HL-60 (cell line): ENCODE data around the gene EFCAB6.

Source experiments
- DNase-seq, 2 experiments: peaks; one replicate each; pipeline ENCODE4 v3.0.0-alpha.2; 2010 to 2020; ENCODE audit warnings: low read depth in 1 of 2, low spot score in 1 of 2
- H3K27ac ChIP-seq: fragments of 250-450 bp; sonication (Bioruptor Pico); replicated peaks from 2 replicates; pipeline ENCODE4 v1.5.1; 2020; ENCODE audit warnings: mild to moderate bottlenecking, moderate library complexity
- H3K27me3 ChIP-seq: fragments of 250-450 bp; sonication (Bioruptor Pico); 2 replicates; pipeline ENCODE4 v1.5.1; 2021; ENCODE audit warnings: mild to moderate bottlenecking, moderate library complexity; ENCODE audit not compliant: insufficient read depth, poor library complexity, severe bottlenecking
- H3K4me3 ChIP-seq: replicated peaks from 2 replicates; pipeline ENCODE4 v1.5.1; 2011; ENCODE audit warnings: mild to moderate bottlenecking, control low read depth, low read length; ENCODE audit not compliant: insufficient read depth
- CTCF ChIP-seq: IDR thresholded peaks from one replicate; pipeline ENCODE4 v1.5.1; 2011; ENCODE audit warnings: low read length, control low read depth, inconsistent platforms; ENCODE audit not compliant: insufficient read depth
- GABPA ChIP-seq: IDR thresholded peaks from 2 replicates; pipeline ENCODE4 v1.6.1; 2012; ENCODE audit warnings: low read depth
- POLR2AphosphoS5 ChIP-seq: IDR thresholded peaks from 2 replicates; pipeline ENCODE4 v1.6.1; 2012; ENCODE audit warnings: low read depth
- REST ChIP-seq: IDR thresholded peaks from 2 replicates; pipeline ENCODE4 v1.6.1; 2012; ENCODE audit warnings: low read depth; ENCODE audit not compliant: insufficient replicate concordance
- SPI1 ChIP-seq: IDR thresholded peaks from 2 replicates; pipeline ENCODE4 v1.6.1; 2012; ENCODE audit warnings: low read depth, mild to moderate bottlenecking, borderline replicate concordance

EFCAB6 gene

GRCh38 chr22:43796567-43796966 lies 15.5 kb downstream of the EFCAB6 start:
- peak; percentile 1 for TF ChIP-seq CTCF
- no peak for TF ChIP-seq POLR2AphosphoS5
- TF ChIP-seq REST = no peak
- TF ChIP-seq GABPA = no peak
- no peak for TF ChIP-seq SPI1
- no peak for DNase-seq
- no peak overlapping the region for H3K27ac ChIP-seq
- no peak overlapping the region for H3K4me3 ChIP-seq
- no peaks in the 10 kb centered on the region for H3K27me3 ChIP-seq

GRCh38 chr22:43795320-43795719 lies 16.8 kb downstream of the EFCAB6 start:
- DNase-seq = no peak
- TF ChIP-seq GABPA = no peak
- TF ChIP-seq POLR2AphosphoS5 = no peak
- TF ChIP-seq REST = no peak
- TF ChIP-seq SPI1 = no peak
- Histone ChIP-seq H3K27ac (no peak overlapping the region), H3K27me3 (no peaks in the 10 kb centered on the region), H3K4me3 (no peak overlapping the region)

GRCh38 chr22:43792905-43793304 lies 19.2 kb downstream of the EFCAB6 start:
- no peak overlapping the region for H3K4me3 ChIP-seq
- TF ChIP-seq REST (no peak), GABPA (no peak), CTCF (no peak), POLR2AphosphoS5 (no peak)
- H3K27ac ChIP-seq = no peak overlapping the region
- no peaks in the 10 kb centered on the region for H3K27me3 ChIP-seq
- no peak for DNase-seq

- Histone ChIP-seq H3K27ac (no peak overlapping the region), H3K27me3 (no peaks in the 10 kb centered on the region), H3K4me3 (no peak overlapping the region)
- no peak for DNase-seq
- no peak for TF ChIP-seq SPI1
- TF ChIP-seq REST = no peak
- no peak for TF ChIP-seq GABPA
- no peak for TF ChIP-seq POLR2AphosphoS5
- TF ChIP-seq CTCF = no peak
These were observed 22.7 kb downstream of the EFCAB6 start for GRCh38 chr22:43789452-43789851.
